ENCODE measurements around the gene KLK5.

DNA sequence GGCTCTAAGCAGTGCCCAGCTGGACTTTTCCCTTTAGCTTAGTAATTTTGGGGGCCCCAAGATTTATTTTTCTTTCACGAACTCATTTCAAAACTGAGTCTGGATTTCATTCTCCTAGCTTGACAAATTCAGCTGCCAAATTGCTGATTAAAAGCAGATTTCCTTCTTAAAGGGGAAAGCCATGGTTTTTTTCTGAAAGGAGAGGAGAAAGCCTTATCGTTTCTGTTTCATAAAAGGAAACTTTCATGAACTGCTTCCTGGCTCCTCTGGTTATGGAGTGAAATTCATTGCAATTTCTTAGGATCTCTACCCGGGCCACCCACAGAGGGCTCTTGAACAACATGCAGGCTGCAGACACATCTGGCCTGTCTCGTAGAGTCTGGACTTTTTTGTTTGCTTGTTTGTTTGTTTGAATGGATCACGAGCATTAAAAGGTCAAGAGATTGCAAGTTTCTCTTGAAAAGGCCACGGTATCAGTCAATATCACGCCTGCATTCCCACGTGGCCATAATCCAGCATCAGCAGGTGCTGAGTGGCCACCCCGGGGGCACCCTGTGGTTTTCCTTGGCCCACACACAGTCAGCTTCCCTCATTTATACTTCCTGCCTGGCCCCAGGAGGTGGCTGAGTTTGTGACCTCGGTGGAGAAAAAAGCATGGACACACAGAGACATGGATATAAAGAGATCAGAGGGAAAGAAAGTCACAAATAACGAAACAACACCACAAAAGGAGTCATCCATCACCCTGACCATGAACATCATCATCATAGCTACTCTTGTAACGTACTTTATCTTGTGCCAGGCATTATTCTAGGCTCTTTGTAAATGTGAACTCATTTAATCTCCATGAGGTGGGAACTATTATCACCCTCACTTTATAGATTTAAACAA is 31.2 kb downstream of the KLK5 start:
- TF ChIP-seq, protein P1, sequence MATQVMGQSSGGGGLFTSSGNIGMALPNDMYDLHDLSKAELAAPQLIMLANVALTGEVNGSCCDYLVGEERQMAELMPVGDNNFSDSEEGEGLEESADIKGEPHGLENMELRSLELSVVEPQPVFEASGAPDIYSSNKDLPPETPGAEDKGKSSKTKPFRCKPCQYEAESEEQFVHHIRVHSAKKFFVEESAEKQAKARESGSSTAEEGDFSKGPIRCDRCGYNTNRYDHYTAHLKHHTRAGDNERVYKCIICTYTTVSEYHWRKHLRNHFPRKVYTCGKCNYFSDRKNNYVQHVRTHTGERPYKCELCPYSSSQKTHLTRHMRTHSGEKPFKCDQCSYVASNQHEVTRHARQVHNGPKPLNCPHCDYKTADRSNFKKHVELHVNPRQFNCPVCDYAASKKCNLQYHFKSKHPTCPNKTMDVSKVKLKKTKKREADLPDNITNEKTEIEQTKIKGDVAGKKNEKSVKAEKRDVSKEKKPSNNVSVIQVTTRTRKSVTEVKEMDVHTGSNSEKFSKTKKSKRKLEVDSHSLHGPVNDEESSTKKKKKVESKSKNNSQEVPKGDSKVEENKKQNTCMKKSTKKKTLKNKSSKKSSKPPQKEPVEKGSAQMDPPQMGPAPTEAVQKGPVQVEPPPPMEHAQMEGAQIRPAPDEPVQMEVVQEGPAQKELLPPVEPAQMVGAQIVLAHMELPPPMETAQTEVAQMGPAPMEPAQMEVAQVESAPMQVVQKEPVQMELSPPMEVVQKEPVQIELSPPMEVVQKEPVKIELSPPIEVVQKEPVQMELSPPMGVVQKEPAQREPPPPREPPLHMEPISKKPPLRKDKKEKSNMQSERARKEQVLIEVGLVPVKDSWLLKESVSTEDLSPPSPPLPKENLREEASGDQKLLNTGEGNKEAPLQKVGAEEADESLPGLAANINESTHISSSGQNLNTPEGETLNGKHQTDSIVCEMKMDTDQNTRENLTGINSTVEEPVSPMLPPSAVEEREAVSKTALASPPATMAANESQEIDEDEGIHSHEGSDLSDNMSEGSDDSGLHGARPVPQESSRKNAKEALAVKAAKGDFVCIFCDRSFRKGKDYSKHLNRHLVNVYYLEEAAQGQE (IDR thresholded peaks at IDR 0.05; ENCODE audit: insufficient read depth in 1 of 2, low read depth in 2 of 2, low read length in 2 of 2): no peak
- no peak for TF ChIP-seq POLR2AphosphoS5 (IDR thresholded peaks at IDR 0.05; ENCODE audit: low read depth, low read length)
- no peak for TF ChIP-seq SIN3A (IDR thresholded peaks at IDR 0.05; ENCODE audit: borderline replicate concordance, insufficient read depth, low read length)
- TF ChIP-seq FOXP2 (optimal IDR thresholded peaks at IDR 0.05; ENCODE audit: borderline replicate concordance, extremely low read depth, extremely low read length, insufficient read depth): no peak
- TF ChIP-seq TAF1 (IDR thresholded peaks at IDR 0.05; ENCODE audit: borderline replicate concordance, insufficient read depth, low read length): no peak

Measured in PFSK-1 (cell line).